ENCODE measurements around the gene CAPZB.

CAPZB gene

DNA sequence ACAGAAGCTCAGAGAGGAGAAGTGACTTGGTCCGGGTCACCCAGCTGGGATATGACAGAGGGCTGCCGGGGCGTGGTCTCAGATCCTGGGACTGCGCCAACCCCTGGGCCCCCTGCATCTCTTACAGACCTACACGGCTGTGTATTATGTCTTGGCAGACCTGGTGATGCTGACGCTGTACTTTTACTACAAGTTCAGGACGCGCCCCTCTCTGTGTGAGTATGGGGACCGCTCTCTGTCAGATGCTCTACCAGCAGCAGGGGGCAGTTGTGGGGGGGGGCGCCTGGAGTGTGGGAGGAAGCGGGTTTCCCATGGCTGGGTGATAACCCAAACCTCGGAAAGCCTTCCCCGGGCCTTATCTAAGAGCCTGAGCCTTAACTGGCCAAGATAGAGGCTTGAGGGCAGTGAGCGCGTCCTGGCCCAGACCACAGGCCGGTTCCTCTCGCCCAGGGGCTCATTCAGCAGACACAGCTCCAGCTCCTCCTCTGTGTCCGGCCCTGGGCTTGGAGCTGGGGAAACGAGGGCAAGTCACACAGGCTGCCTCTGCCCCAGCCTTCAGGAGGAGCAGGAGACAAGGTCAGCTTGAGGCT lies 159.9 kb downstream of the CAPZB start:
- TF ChIP-seq, protein P1, sequence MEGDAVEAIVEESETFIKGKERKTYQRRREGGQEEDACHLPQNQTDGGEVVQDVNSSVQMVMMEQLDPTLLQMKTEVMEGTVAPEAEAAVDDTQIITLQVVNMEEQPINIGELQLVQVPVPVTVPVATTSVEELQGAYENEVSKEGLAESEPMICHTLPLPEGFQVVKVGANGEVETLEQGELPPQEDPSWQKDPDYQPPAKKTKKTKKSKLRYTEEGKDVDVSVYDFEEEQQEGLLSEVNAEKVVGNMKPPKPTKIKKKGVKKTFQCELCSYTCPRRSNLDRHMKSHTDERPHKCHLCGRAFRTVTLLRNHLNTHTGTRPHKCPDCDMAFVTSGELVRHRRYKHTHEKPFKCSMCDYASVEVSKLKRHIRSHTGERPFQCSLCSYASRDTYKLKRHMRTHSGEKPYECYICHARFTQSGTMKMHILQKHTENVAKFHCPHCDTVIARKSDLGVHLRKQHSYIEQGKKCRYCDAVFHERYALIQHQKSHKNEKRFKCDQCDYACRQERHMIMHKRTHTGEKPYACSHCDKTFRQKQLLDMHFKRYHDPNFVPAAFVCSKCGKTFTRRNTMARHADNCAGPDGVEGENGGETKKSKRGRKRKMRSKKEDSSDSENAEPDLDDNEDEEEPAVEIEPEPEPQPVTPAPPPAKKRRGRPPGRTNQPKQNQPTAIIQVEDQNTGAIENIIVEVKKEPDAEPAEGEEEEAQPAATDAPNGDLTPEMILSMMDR (IDR thresholded peaks at IDR 0.05; ENCODE audit: low read depth, low read length, missing control alignments) = no peak
- in situ Hi-C loops (cut with HindIII; ENCODE audit: low pct_ligation_motif_present, low sequenced_read_pairs) = no loop called here
- no peak overlapping the region for H3K4me3 ChIP-seq (ENCODE audit: low read depth, low read length)
- peaks cover 36% of the 10 kb centered on the region for H3K36me3 ChIP-seq (replicated peaks)
- no peak for DNase-seq
- H3K27me3 ChIP-seq (replicated peaks) = no peaks in the 10 kb centered on the region
- no peak overlapping the region for H3K27ac ChIP-seq

DNA sequence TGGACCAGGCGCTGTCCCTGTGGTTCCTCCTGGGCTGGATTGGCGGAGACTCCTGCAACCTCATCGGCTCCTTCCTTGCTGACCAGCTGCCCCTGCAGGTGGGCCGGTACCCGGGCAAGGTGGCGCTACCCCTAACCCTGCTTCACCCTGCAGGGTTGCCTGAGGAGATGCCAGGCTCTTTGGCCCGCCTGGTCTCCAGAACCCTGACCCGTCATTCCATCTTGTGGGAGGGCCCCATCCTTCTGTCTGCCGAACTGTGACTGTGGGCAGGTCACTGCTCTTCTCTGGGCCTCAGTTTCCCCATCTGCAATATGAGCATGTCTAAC lies 160.7 kb downstream of the CAPZB start:
- Histone ChIP-seq H3K36me3 (replicated peaks) (peaks cover 36% of the 10 kb centered on the region), H3K4me3 (ENCODE audit: low read depth, low read length) (no peak overlapping the region), H3K27ac (no peak overlapping the region), H3K27me3 (replicated peaks) (no peaks in the 10 kb centered on the region)
- no peak for DNase-seq
- TF ChIP-seq, protein P1 (IDR thresholded peaks at IDR 0.05; ENCODE audit: low read depth, low read length, missing control alignments) = no peak
- in situ Hi-C loops (cut with HindIII; ENCODE audit: low pct_ligation_motif_present, low sequenced_read_pairs) = no loop called here

DNA sequence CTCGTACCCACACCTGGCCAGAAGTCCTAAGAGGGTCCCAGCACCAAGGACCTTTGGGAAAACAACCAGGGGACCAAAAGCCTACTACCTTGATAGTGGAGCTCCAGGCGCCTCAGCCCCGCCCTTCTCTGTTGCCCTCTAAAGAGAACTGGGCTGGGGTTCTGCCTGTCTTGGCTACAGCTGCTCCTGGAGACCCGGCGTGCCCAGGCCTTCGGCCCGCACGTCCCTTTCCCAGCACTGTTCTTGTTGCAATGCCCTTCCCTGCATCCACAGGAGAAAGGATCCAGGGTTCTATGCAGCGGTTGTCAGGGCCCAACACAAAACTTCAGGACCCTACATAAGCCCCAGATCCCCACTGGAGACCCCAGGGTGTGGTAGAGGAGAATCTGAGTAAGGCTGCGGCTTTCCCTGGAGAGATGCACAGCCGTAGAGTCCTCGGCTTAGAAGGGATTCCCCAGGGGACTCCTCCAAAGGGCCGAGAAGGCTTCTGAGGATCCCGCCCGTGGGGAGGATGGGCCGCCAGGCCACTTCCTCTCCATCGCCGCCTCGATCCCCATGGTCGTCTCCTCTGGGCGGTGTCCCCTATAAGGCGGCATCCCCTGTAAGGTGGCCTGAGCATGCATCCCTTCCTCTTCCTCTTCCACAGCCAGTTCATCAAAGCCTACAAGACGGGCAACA lies 161.2 kb downstream of the CAPZB start:
- H3K27me3 ChIP-seq (replicated peaks) = no peaks in the 10 kb centered on the region
- no peak for DNase-seq
- no peak overlapping the region for H3K27ac ChIP-seq
- H3K36me3 ChIP-seq (replicated peaks) = peaks cover 37% of the 10 kb centered on the region
- TF ChIP-seq, protein P1 (IDR thresholded peaks at IDR 0.05; ENCODE audit: low read depth, low read length, missing control alignments) = no peak
- H3K4me3 ChIP-seq (ENCODE audit: low read depth, low read length) = no peak overlapping the region
- in situ Hi-C loops (cut with HindIII; ENCODE audit: low pct_ligation_motif_present, low sequenced_read_pairs) = no loop called here

DNA sequence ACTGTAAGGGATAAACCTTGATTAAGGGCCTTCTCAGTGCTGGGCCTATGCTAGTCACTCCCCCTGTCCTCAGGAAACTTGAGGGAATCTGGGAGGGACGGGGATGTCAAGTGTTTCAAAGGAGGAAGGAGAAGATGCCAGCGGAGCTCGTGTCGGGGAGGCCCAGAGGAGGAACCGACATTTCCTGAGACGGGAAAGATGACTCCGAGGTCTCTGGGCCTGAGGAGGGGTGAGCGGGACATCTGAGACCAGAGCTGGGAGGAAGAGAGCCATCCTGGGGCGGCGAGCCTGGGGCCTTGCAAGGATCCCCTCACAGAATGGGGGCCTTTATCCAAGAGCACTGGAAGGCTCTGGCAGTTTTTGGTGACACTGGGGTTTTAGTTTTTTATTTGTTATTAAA lies 162.9 kb downstream of the CAPZB start:
- H3K4me3 ChIP-seq (ENCODE audit: low read depth, low read length) = no peak overlapping the region
- no peaks in the 10 kb centered on the region for H3K27me3 ChIP-seq (replicated peaks)
- DNase-seq = no peak
- in situ Hi-C loops (cut with HindIII; ENCODE audit: low pct_ligation_motif_present, low sequenced_read_pairs) = no loop called here
- TF ChIP-seq, protein P1 (IDR thresholded peaks at IDR 0.05; ENCODE audit: low read depth, low read length, missing control alignments) = no peak
- H3K27ac ChIP-seq = no peak overlapping the region
- peaks cover 36% of the 10 kb centered on the region for H3K36me3 ChIP-seq (replicated peaks)

DNA sequence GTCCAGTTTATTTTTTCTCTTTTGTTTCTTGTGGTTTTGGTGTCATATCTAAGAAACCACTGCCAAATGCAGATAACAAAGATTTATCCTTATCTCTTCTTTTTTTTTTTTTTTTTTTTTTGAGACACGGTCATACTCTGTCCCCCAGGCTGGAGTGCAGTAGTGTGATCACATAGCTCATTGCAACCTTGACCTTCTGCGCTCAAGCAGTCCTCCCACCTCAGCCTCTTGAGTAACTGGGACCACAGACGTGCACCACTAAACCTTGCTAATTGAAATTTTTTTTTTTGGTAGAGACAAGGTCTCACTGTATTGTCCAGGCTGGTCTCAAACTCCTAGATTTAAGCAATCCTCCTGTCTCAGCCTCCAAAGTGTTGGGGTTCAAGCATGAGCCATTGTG lies 164.3 kb downstream of the CAPZB start:
- no peak overlapping the region for H3K4me3 ChIP-seq (ENCODE audit: low read depth, low read length)
- no peak overlapping the region for H3K27ac ChIP-seq
- in situ Hi-C loops (cut with HindIII; ENCODE audit: low pct_ligation_motif_present, low sequenced_read_pairs) = no loop called here
- no peak for DNase-seq
- TF ChIP-seq, protein P1 (IDR thresholded peaks at IDR 0.05; ENCODE audit: low read depth, low read length, missing control alignments) = no peak
- H3K36me3 ChIP-seq (replicated peaks) = peaks cover 30% of the 10 kb centered on the region
- no peaks in the 10 kb centered on the region for H3K27me3 ChIP-seq (replicated peaks)

DNA sequence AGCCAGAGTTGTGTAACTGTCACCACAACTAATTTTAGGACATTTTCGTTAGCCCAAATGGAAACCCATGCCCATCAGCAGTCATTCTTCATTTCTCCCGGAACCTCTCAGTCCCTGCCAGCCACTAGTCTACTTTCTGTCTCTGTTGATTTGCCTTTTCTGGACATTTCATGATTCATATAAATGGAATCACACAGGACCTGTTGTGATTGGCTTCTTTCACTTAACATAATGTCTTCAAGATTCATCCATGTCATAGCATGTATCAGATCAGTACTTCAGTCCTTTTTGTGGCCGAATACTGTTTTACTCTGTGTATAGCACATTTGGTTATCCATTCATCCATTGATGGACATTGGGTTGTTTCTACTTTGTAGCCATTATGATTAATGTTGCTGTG lies 166.1 kb downstream of the CAPZB start:
- Histone ChIP-seq H3K27ac (no peak overlapping the region), H3K27me3 (replicated peaks) (no peaks in the 10 kb centered on the region), H3K36me3 (replicated peaks) (peaks cover 16% of the 10 kb centered on the region), H3K4me3 (ENCODE audit: low read depth, low read length) (no peak overlapping the region)
- in situ Hi-C loops (cut with HindIII; ENCODE audit: low pct_ligation_motif_present, low sequenced_read_pairs) = no loop called here
- no peak for DNase-seq
- TF ChIP-seq, protein P1 (IDR thresholded peaks at IDR 0.05; ENCODE audit: low read depth, low read length, missing control alignments) = no peak

Measured in brain microvascular endothelial cell (primary cell).